ENCODE results near the gene C9orf50.
"Not testable (repeated sequence)": the region's sequence is repeated elsewhere in the genome, so short reads cannot be mapped to it uniquely, and the experiment has no call there.

The C9orf50 gene

GRCh38 chr9:129665814-129666520, 45.1 kb upstream of the C9orf50 start:
- DNase-seq (ENCODE audit: low read depth): no peak
- TF ChIP-seq CTCF (IDR thresholded peaks at IDR 0.05; ENCODE audit: control insufficient read depth, extremely low read depth, insufficient read depth): no peak
- H3K4me3 ChIP-seq (ENCODE audit: low read depth, low read length): no peak overlapping the region

- no peak for TF ChIP-seq CTCF (IDR thresholded peaks at IDR 0.05; ENCODE audit: control insufficient read depth, extremely low read depth, insufficient read depth)
- no peak within 1 kb of the TSS for H3K4me3 ChIP-seq (ENCODE audit: low read depth, low read length)
- no peak for DNase-seq (ENCODE audit: low read depth)
Observed at GRCh38 chr9:129665389-129665775, 44.5 kb upstream of the C9orf50 start, which contains the start of gene PRRX2. TSS of gene PRRX2 (plus strand) at chr9:129665647. CDS start at chr9:129665868, 221 bp downstream.

- H3K4me3 ChIP-seq (ENCODE audit: low read depth, low read length): no peak overlapping the region
- no peak for TF ChIP-seq CTCF (IDR thresholded peaks at IDR 0.05; ENCODE audit: control insufficient read depth, extremely low read depth, insufficient read depth)
- DNase-seq (ENCODE audit: low read depth): no peak
Observed at GRCh38 chr9:129664746-129665388, 44.0 kb upstream of the C9orf50 start.

- not testable (repeated sequence) for DNase-seq (ENCODE audit: low read depth); H3K4me3 ChIP-seq (ENCODE audit: low read depth, low read length)
Observed at GRCh38 chr9:129662239-129662638, 41.3 kb upstream of the C9orf50 start.

- no peak overlapping the region for H3K4me3 ChIP-seq (ENCODE audit: low read depth, low read length)
- no peak for DNase-seq (ENCODE audit: low read depth)
- no peak for TF ChIP-seq CTCF (IDR thresholded peaks at IDR 0.05; ENCODE audit: control insufficient read depth, extremely low read depth, insufficient read depth)
Observed at GRCh38 chr9:129661029-129661428, 40.1 kb upstream of the C9orf50 start.

GRCh38 chr9:129656795-129657390, 36.0 kb upstream of the C9orf50 start:
- H3K4me3 ChIP-seq (ENCODE audit: low read depth, low read length): no peak overlapping the region
- TF ChIP-seq CTCF (IDR thresholded peaks at IDR 0.05; ENCODE audit: control insufficient read depth, extremely low read depth, insufficient read depth): no peak

GRCh38 chr9:129655696-129656095, 34.8 kb upstream of the C9orf50 start:
- TF ChIP-seq CTCF (IDR thresholded peaks at IDR 0.05; ENCODE audit: control insufficient read depth, extremely low read depth, insufficient read depth): no peak
- DNase-seq (ENCODE audit: low read depth): no peak
- H3K4me3 ChIP-seq (ENCODE audit: low read depth, low read length): no peak overlapping the region

More at GRCh38 chr9:129656795-129657390, 36.0 kb upstream of the C9orf50 start:
- DNase-seq (ENCODE audit: low read depth): no peak
